Epithelial cell of proximal tubule (primary cell): ENCODE data around the gene POU6F2. TPM values are rescaled to one million over a fixed set of nuclear protein-coding genes. Genes with fewer than 3 reads are reported as not detected.

Experiments used
- DNase-seq: peaks from one replicate; pipeline ENCODE4 v3.0.0-alpha.2; 2011; ENCODE audit warnings: low read depth
- H3K4me3 ChIP-seq: 2 replicates; pipeline ENCODE4 v1.5.1; 2011; ENCODE audit warnings: low read depth, mild to moderate bottlenecking, low read length
- CTCF ChIP-seq: conservative IDR thresholded peaks from 2 replicates; pipeline ENCODE4 v1.5.1; 2012; ENCODE audit warnings: low read depth, mild to moderate bottlenecking, low read length
- total RNA-seq: library from RNA; depleted of rRNA; stranded (reverse); fragments of >200 nt; gene quantifications from 2 replicates; pipeline ENCODE4 v1.2.3, GENCODE V29; 2015

The POU6F2 gene
- total RNA-seq, 1 donor from 2014 or later, result not detected

GRCh38 chr7:39042670-39043069 lies 65.0 kb downstream of the POU6F2 start:
- H3K4me3 ChIP-seq, result no peak overlapping the region
- no peak for TF ChIP-seq CTCF
- no peak for DNase-seq

DNA sequence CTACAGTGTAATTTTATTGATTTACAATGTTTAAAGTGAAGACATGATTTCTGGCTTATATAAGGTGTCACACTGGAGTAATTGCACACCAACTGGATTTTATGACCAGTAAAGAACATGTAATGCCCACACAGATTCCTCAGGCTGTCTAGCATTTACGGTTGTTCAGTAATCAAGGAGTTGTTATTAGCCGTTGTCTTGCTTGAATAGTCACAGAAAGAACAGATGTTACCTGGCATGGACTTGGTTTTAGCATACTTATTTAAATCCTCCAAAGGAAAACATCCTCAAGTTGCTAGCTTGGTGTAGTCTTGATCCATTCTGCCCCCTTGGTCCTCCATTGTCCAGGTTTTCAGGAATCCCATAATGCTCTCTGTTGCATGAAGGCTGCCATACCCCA lies 65.8 kb downstream of the POU6F2 start:
- H3K4me3 ChIP-seq, result no peak overlapping the region
- no peak for TF ChIP-seq CTCF
- DNase-seq, result no peak

DNA sequence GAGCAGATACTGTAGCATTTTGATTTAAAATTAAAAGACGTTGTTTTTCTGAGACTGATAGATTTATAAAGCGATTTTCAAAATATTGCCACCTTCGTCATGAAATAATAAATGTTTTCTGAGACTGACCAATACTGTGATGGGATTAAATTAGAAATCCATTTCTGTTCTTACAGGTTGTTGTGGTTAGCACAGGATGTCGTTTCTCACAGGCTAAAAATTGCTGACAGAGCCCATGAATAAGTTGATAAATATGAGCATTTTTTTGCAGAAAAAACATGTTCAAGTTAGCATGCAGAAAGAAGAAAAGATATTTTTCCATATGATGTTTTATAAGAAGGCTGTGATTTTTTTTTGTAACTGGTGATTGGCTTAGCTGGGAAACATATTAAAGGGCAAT lies 66.8 kb downstream of the POU6F2 start:
- H3K4me3 ChIP-seq, result no peak overlapping the region
- TF ChIP-seq CTCF, result no peak
- no peak for DNase-seq

GRCh38 chr7:39045231-39045630 lies 67.5 kb downstream of the POU6F2 start:
- no peak for TF ChIP-seq CTCF
- no peak overlapping the region for H3K4me3 ChIP-seq
- DNase-seq, result no peak

GRCh38 chr7:39051279-39051678 lies 73.6 kb downstream of the POU6F2 start:
- no peak for DNase-seq
- TF ChIP-seq CTCF, result no peak
- H3K4me3 ChIP-seq, result no peak overlapping the region

GRCh38 chr7:39051707-39052106 lies 74.0 kb downstream of the POU6F2 start:
- H3K4me3 ChIP-seq, result no peak overlapping the region
- DNase-seq, result no peak
- TF ChIP-seq CTCF, result no peak

GRCh38 chr7:39054731-39055130 lies 77.0 kb downstream of the POU6F2 start:
- no peak for DNase-seq
- H3K4me3 ChIP-seq, result no peak overlapping the region
- no peak for TF ChIP-seq CTCF
